Stimulated activated naive CD8-positive, alpha-beta T cell treated with anti-CD3 and anti-CD28 coated beads, Interleukin-15, Interleukin-2, amounts not matched to agents 100 U/mL and 50 U/mL, for 24 hours (primary cell): ENCODE results near the gene BLOC1S2.
"Not testable (repeated sequence)": the region's sequence is repeated elsewhere in the genome, so short reads cannot be mapped to it uniquely, and the experiment has no call there.

ENCODE experiments used
- ATAC-seq: fragments of 150-1000 bp; cut with Tn5 transposase; one replicate; pipeline ENCODE4 v1.10.0; 2021
- DNase-seq: peaks from one replicate; pipeline ENCODE4 v3.0.0; 2021

The BLOC1S2 gene

GRCh38 chr10:100286051-100287033 is at the start of gene BLOC1S2:
Gene BLOC1S2, minus strand, starts transcription at chr10:100286680. Its CDS starts 21 bp downstream, at chr10:100286659.
- DNase-seq: peak; percentile 92
- ATAC-seq: peak; percentile 92

DNA sequence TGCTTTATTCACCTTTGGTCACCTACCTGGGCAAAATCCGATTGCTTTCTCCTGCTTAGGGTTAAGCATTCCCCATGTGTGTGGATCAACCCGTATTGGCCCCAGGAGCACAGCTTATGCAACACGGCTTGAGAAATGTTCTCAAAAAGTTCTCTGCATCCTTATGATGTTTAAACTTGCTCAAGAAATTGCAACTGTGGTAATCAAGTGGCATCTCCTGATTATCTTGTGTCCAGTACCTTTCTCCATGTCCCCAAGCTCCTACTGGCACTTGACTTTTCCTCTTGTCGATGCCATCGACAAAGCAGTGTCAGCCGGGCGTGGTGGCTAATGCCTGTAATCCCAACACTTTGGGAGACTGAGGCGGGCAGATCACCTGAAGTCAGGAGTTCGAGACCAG is 48.3 kb upstream of the BLOC1S2 start:
- DNase-seq (no peak), ATAC-seq (no peak)

- no peak for DNase-seq
- ATAC-seq: no peak
These were observed 47.4 kb upstream of the BLOC1S2 start for GRCh38 chr10:100333661-100334440.

- ATAC-seq (no peak), DNase-seq (no peak)
These were observed 46.6 kb upstream of the BLOC1S2 start for GRCh38 chr10:100333106-100333505.

GRCh38 chr10:100330079-100330478 is 43.6 kb upstream of the BLOC1S2 start, which contains the start of gene PKD2L1:
Gene PKD2L1, minus strand, starts transcription at chr10:100330228. Its CDS starts 125 bp downstream, at chr10:100330103.
- no peak for ATAC-seq
- DNase-seq: no peak

DNA sequence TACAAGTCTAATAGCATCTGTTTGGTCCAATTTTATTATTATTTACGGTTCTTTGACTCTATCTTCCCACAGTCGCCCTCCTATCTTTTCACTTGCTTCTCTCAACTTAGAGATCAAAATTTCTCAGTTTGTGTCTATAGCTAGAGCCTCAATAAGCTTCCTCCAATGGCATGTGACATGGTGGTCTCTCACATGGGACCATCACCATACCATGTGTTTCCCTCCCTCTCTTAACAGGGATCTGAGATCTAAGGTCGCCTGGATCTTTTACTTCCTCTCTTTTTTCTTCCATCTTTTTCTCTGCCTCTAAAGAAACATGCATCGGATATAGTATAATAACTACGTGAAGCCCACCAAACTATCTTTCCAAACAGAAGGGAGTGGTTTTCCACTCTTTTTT is 41.7 kb upstream of the BLOC1S2 start:
- DNase-seq: no peak
- ATAC-seq: no peak

DNA sequence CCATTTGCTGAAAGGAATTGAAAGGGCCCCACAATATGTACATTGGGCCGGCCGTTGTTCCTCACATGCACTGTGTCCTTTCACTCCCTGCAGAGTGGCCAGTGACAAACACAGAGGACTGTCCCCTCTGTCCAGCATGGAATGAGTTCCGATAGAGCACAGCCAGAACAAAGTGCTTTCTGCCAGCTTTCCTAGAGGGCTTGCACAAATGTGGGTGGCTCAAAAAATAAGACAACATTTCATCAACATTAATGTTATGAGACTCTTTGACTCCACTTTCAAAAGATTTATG is 41.2 kb upstream of the BLOC1S2 start:
- ATAC-seq: no peak
- no peak for DNase-seq

DNA sequence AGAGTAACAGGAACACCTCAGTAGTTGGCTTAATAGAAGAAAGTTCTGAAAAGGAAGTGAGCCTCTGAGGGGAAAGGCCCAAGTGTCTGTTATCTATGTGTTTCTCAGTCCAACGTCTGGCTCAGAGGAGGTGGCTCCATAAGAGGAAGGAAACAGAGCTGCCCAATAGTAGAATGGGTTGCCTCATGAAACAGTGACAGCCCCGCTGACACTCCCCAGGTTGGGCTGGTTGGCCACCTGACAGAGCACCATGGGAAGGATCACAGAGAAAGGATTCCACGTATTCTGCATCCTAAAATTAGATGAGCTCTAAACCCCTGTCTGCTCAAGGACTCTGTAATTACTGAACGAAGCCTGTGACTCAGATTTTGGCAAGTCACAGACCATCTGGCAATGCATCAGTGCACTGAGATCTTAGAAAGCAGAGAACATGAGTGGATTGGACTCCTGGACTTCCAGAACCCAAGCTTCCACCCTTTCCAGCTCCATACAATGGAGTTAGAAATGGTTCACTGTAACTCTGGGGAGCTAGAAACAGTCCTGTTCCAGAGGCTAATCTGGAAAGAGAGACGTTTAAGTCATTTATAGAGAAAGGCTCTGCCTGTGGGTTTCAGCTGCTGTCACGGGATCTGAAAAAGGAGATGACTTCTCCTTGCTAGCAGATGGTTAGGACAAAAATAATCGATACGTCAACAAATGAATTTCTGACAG is 40.7 kb upstream of the BLOC1S2 start:
- DNase-seq: peak; percentile 28
- peak; percentile 93 for ATAC-seq

DNA sequence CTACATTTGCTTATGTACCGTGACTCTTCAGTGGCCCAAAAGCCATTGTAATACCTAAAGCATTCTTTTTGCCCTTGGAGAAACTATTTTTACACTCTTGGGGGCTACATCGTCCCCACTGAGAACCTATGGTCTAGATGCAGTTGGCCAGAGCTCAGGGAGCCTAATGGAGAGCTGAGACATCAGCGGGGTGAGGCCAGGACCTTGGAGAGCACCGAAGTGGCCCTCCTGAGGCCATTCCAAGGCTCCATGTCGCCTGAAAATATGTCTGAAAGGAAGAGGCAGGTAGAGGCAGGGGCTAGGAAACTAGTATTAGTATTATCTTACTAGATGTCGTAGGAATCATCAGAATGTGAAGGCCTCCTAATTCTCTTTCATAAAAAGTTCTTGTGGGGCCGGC is 38.7 kb upstream of the BLOC1S2 start:
- DNase-seq (no peak), ATAC-seq (no peak)

DNA sequence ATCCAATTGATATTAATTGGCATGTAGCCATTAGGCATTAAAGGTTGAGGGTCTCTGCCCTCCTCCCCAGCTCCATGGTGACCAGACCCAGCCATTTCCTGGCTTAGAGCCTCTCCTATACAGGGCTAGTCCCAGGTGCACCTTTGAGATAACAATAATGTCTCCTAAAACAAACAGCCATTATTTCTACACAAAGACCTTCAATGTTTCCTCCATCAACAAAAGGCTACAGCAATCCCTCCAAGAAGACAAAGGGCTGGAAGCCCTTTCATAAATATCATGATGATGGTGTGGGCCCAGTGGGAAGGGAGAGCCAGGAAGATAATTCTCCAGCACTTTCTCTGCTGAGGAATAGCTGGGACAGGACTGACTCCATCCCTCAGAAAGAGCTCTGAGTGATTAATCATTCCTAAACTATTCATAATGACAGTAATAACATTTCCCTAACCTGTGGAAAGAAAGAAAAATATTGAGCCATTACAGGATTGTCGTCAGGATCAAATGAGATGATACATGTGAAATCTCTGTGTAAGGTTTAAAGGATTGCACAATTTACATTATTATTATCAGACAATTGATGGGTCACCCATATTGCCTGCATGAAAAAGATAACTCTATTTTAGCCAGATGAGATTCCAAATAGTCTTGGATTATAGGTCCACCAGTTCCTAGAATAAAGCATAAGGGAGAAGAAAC is 33.4 kb upstream of the BLOC1S2 start:
- ATAC-seq: no peak

GRCh38 chr10:100318207-100318606 is 31.7 kb upstream of the BLOC1S2 start:
- no peak for ATAC-seq
- DNase-seq: no peak

More for the DNA sequence above, 33.4 kb upstream of the BLOC1S2 start:
- DNase-seq: no peak

- no peak for ATAC-seq
- no peak for DNase-seq
These were observed 29.1 kb upstream of the BLOC1S2 start for GRCh38 chr10:100315615-100316014.

GRCh38 chr10:100311298-100311697 is 24.8 kb upstream of the BLOC1S2 start:
- ATAC-seq: no peak
- no peak for DNase-seq

DNA sequence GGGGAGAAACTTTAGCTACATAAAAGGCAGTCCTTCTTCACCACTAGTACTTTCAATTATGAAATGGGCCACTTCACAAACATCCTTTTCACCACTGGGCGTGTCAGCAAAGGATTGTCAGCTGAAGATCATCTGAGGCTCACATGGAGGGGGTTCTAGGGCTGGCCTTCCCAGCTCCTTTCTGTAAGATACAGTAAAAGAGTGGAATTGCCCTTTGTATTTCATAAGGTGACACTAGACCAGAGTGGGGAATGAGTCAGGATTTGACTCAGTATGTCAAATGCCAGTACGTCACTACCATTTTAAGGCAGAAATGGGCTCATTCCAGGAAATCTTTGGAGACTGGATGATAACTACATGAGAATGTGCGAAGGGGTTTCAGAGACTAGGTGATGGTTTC is 21.2 kb upstream of the BLOC1S2 start:
- ATAC-seq (no peak), DNase-seq (no peak)

DNA sequence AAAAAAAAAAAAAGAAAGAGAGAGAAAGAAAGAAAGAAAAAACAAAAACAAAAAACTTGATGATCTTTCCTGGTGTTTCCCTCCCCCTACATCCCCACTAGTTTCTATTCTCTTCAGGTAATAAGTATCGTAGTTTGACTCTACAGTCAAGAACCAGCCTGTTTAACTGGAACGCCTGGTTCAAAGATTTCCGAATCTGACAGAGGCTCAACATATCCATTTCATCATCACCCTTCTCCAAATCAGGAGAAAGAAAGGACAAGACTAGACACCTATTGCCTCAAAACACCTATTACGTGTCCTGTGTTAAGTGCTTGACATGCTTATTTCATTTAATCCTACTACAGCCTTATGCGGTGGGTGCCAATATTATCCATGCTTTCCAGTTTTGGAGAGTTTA is 20.4 kb upstream of the BLOC1S2 start:
- ATAC-seq: no peak
- DNase-seq: no peak

DNA sequence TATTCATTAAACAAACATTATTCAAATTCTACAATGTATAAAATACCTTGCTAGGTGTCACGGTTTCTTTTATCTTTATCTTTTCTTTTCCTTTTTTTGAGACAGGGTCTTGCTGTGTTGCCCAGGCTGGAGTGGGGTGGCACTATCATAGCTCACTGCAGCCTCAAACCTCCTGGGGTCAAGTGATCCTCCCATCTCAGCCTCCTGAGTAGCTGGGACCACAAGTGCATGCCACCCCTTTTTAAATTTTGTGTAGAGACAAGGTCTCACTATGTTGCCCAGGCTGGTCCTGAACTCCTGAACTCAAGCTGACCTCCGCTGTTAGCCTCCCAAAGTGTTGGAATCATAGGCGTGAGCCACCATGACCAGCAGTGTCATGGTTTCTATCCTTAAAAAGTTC is 17.9 kb upstream of the BLOC1S2 start:
- DNase-seq: no peak
- no peak for ATAC-seq

DNA sequence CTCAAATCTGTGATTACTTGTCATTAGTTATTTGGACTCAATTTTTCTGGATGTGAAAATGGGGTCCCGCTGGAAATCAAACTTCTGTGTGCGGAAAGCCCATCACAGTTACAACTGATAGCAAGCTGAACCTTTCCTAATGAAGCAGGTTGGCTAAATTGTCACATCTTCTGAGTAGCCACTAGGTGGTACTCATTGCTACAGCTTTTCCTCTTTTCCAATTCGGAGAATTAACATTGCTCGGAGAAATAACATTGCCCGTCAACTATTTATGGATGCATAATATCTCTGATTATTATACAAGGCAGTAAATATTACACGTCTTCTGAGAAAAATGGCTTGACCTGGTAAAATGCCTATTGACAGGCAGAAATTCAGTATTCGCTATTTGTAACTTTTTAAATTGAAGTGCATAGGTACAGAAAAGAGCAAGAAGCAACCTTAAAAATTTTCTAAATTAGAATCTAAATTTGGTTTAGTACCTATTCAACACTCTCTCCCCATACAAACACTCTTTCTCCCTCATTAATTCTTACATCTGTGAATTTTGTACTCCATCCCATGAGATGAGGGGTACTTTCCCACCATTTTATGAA is 17.3 kb upstream of the BLOC1S2 start:
- no peak for DNase-seq
- no peak for ATAC-seq

DNA sequence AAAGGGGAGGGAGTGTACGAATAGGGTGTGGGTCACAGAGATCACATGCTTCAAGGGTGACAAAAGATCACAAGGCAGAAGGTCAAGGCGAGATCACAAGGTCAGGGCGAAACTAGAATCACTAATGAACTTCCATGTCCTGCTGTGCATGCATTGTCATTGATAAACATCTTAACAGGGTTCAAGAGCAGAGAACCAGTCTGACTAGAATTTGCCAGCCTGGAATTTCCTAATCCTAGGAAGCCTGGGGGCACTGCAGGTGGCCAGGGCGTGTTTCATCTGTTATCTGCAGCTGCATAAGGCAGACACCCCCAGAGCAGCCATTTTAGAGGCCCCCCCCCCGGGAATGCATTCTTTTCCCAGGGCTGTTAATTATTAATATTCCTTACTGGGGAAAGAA is 14.6 kb upstream of the BLOC1S2 start:
- not testable (repeated sequence) for DNase-seq, ATAC-seq

DNA sequence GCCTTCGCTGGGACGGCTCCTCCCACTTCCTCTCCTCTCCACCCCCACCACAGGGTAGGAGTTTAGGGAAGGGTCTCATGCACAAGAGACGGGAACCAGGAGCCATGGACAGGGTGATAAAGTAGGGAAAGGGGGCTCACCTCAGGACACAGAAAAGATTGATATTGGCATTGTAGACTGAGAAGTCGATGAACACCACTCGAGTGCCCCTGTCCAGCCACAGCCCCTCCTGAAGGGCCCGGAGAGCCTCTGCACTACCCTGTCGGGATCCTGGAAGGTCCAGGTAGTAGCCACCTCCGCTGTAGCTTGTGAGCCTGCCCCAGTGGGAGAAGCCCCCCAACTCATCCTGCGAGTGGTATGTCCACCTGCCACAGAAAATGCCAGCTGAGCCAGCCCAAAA is 10.8 kb upstream of the BLOC1S2 start:
- ATAC-seq: no peak

GRCh38 chr10:100293066-100293465 is 6.6 kb upstream of the BLOC1S2 start:
- ATAC-seq: no peak
- no peak for DNase-seq

More for the DNA sequence above, 10.8 kb upstream of the BLOC1S2 start:
- no peak for DNase-seq

DNA sequence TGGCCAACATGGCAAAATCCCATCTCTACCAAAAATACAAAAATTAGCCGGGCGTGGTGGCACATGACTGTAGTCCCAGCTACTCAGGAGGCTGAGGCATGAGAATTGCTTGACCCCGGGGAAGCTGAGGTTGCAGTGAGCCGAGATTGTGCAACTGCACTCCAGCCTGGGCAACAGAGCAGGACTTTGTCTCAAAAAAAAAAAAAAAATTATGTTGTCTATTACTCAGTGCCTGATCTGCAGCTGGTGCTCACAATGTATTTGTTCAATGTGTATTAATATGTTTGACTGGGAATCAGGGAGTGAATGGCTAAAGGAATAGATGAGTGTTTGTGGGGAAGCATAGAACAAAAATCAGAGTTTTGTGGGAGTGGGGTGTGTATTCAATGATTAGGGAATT is 5.8 kb upstream of the BLOC1S2 start:
- not testable (repeated sequence) for DNase-seq, ATAC-seq
